IPS DF 19.7 (cell line): ENCODE results near the gene ADAD1.

Experiments
- DNase-seq: peaks from one replicate; pipeline ENCODE4 v3.0.0-alpha.2; 2013; ENCODE audit warnings: low read depth, low spot score

Gene ADAD1

DNA sequence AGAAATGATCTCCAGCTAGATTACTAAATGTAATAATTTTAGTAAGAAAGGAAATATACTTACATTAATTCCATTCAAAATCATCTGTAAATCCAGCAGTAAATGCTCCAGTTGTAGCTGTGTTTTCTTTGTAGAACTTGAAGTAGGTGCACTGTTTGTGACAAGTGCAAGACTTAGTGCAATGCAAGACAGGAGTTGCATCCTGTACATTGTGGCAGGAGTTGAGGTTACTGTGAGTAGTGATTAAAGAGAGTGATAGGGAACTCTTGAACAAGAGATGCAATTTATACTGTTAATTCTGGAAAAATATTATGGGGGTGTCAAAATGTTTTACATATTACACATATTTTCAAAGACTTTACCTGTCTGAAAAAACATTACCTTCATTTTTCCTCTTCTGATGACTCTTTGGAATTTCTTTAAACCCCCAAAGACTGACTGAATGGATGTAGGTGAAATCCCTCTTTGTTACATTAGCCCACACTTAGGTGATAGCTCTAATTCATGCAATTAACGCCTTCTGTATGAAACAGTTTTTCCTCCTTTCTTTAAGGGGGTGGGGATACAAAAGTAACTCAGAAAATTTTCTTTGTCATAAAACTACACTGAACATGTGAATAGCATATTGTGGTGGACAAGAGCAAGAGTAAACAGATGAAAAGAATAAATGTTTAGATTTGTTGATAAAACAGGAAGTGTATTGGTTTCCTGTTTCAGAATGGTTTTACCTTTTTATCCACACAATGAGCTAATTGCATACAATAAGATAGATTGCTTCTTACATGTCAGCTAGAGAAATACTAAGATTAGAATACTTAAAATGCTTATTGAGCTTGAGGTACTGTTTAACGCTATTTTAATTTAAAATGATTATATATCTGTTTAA, 77.7 kb downstream of the ADAD1 start, which contains the start of gene IL2:
Gene IL2 (minus strand): TSS at position 495 of the 886 bp plus-strand sequence. CDS start 285 bp downstream, at position 210.
- DNase-seq, result no peak

DNA sequence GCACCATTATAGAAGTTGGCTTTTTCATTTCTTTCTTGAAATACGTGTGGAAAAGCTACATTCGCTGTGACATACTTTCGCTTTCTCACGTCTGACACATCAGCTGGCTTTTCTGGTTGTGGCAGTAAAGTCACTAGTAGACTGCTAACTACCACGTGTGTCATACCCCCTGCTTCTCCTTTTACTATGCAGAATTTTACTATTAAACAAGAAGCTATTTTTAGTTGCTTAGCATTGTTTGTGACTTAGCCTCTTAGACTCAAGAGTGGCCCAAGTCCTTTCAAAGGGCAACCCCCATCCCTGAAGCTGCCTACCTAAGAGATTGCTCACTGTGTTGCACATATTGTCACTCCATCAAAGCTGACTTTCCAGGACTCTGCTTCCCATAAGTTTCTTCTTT, 79.8 kb downstream of the ADAD1 start:
- DNase-seq, result no peak

DNA sequence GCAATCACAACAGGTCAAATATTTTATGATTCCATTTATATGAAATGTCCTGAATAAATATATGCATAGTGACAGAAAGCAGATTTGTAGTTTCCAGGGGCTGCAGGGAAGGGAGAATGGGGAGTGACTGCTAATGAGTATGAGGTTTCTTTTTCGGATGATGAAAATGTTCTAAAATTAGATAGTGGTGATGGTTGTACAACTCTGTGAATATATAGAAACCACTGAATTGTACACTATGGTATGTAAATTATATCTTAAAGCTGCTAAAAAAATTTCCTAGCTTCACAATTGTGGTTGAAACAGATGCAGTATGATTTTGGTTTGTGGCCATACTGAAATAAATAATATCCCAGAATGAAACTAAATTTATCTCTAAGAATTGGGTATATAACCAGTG, 90.6 kb downstream of the ADAD1 start:
- no peak for DNase-seq

- DNase-seq, result no peak
These were observed 96.4 kb downstream of the ADAD1 start for GRCh38 chr4:122475233-122475632.

- DNase-seq, result no peak
These were observed 97.3 kb downstream of the ADAD1 start for GRCh38 chr4:122476126-122476525.

DNA sequence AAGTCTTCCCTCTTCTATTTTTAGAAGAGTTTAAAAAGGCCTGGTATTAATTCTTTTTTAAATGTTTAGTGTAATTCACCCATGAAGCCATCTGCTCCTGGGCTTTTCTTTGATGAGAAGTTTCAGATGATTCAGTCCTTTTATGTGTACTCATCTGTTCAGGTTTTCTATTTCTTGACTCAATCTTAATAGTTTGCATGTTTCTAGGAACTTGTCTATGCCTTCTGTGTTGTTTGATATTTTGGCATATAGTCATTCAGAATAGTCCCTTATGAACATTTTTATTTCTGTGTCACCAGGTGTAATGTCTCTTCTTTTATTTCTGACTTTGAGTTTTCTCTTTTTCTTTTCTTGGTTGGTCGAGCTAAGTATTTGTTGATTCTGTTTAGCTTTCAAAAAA, 97.9 kb downstream of the ADAD1 start:
- DNase-seq, result no peak
